K562 (cell line): ENCODE measurements around the gene IFITM2. TPM values are rescaled to one million over a fixed set of nuclear protein-coding genes. Genes with fewer than 3 reads are reported as not detected.

ENCODE experiments used
- BACH1 ChIP-seq: fragments of 200-800 bp; sonication (Bioruptor generic); IDR thresholded peaks from 2 replicates; pipeline ENCODE4 v1.6.1; 2016; ENCODE audit warnings: missing genetic modification characterization, missing compliant biosample characterization
- BMI1 ChIP-seq: fragments of 150-350 bp; IDR thresholded peaks from 2 replicates; pipeline ENCODE4 v1.6.1; 2014; ENCODE audit warnings: low read length
- CEBPG ChIP-seq, 3 experiments: fragments of 200-800 bp in 1 of 3; sonication (Bioruptor generic) in 1 of 3; sonication (generic) in 1 of 3; formaldehyde crosslinking in 1 of 3; IDR thresholded peaks in 2 of 3; conservative IDR thresholded peaks in 1 of 3; 2 replicates each; pipeline versions ENCODE4 v1.6.1 to v1.8.0; 2016 to 2022; ENCODE audit warnings: missing compliant biosample characterization in 2 of 3, missing genetic modification characterization in 2 of 3, mild to moderate bottlenecking in 1 of 3, missing genetic modification reagents in 1 of 3
- COPS2 ChIP-seq: fragments of 450-650 bp; conservative IDR thresholded peaks from 2 replicates; pipeline ENCODE4 v1.6.1; 2016; ENCODE audit warnings: mild to moderate bottlenecking, moderate library complexity
- HEY1 ChIP-seq: fragments of 250-450 bp; sonication (Bioruptor Pico); IDR thresholded peaks from 2 replicates; pipeline ENCODE4 v1.5.0; 2020; ENCODE audit warnings: mild to moderate bottlenecking, moderate library complexity, borderline replicate concordance
- HMG20A ChIP-seq: fragments of 450-650 bp; formaldehyde crosslinking; conservative IDR thresholded peaks from 2 replicates; pipeline ENCODE4 v1.4.0; 2020; ENCODE audit warnings: mild to moderate bottlenecking, mixed read lengths
- NR1H2 ChIP-seq: sonication (generic); formaldehyde crosslinking; IDR thresholded peaks from 2 replicates; pipeline ENCODE4 v1.4.0; 2020; ENCODE audit warnings: mild to moderate bottlenecking, missing genetic modification reagents
- NR2F6 ChIP-seq: fragments of 450-650 bp; formaldehyde crosslinking; IDR thresholded peaks from 2 replicates; pipeline ENCODE4 v1.4.0; 2020; ENCODE audit warnings: mild to moderate bottlenecking
- RCOR1 ChIP-seq, 2 experiments: IDR thresholded peaks; 2 replicates each; pipeline ENCODE4 v1.6.1; 2012; ENCODE audit warnings: low read depth in 2 of 2, low read length in 2 of 2, borderline replicate concordance in 1 of 2, improper control_type of control experiment in 1 of 2
- TEAD1 ChIP-seq, 2 experiments: fragments of 450-650 bp in 1 of 2; sonication (generic) in 1 of 2; formaldehyde crosslinking; IDR thresholded peaks; 2 replicates each; pipeline versions ENCODE4 v1.4.0 to v1.8.0; 2020 to 2022; ENCODE audit warnings: mild to moderate bottlenecking in 2 of 2, missing genetic modification reagents in 1 of 2
- ZNF316 ChIP-seq: fragments of 450-650 bp; IDR thresholded peaks from 2 replicates; pipeline ENCODE4 v1.6.1; 2016
- ZNF584 ChIP-seq: fragments of 200-800 bp; sonication (Bioruptor generic); IDR thresholded peaks from 2 replicates; pipeline ENCODE4 v1.6.1; 2016; ENCODE audit warnings: low read depth, mild to moderate bottlenecking, missing genetic modification characterization, missing compliant biosample characterization
- ZNF766 ChIP-seq: fragments of 200-800 bp; sonication (Bioruptor generic); conservative IDR thresholded peaks from 2 replicates; pipeline ENCODE4 v1.6.1; 2016; ENCODE audit warnings: missing genetic modification characterization, missing compliant biosample characterization
- polyA plus RNA-seq, 8 experiments: library from polyadenylated mRNA; depleted of rRNA in 4 of 8; stranded (reverse) in 5 of 8; unstranded in 3 of 8; fragments of >200 nt; fragmentation: Nextera tagmentation in 2 of 8; fragmentation: Illumina TruSeq in 1 of 8; extraction: Ambion mirVana in 2 of 8; extraction: Trizol in 1 of 8; gene quantifications; 2 replicates each; pipeline versions ENCODE4 v1.2.1 to v1.2.3, GENCODE V29; 2011 to 2014; ENCODE audit warnings: inconsistent platforms in 1 of 8, missing spikeins in 1 of 8
- total RNA-seq, 7 experiments: library from RNA; depleted of rRNA in 6 of 7; stranded (reverse); fragments of >200 nt in 6 of 7; fragmentation: Illumina TruSeq in 2 of 7; extraction: Trizol in 2 of 7; gene quantifications; 2 replicates each; pipeline versions ENCODE4 v1.2.1 to v1.2.3, GENCODE V29; 2011 to 2021; ENCODE audit warnings: low replicate concordance in 1 of 7
- TF ChIP-seq, protein P1 (sequence below): fragments of 250-450 bp; sonication (Bioruptor Pico); IDR thresholded peaks from 2 replicates; pipeline ENCODE4 v1.4.0; 2020
- TF ChIP-seq, protein P2 (sequence below): fragments of 250-450 bp; sonication (Bioruptor Pico); IDR thresholded peaks from 2 replicates; pipeline ENCODE4 v1.8.0; 2022; ENCODE audit warnings: moderate library complexity, mild to moderate bottlenecking, inconsistent platforms

The IFITM2 gene
- total and polyA plus RNA-seq, 9 of the 15 experiments (the other 6 are each of a cell fraction or from before 2014, with no cell fraction given): 52.8 to 4,872 (median 356) TPM

DNA sequence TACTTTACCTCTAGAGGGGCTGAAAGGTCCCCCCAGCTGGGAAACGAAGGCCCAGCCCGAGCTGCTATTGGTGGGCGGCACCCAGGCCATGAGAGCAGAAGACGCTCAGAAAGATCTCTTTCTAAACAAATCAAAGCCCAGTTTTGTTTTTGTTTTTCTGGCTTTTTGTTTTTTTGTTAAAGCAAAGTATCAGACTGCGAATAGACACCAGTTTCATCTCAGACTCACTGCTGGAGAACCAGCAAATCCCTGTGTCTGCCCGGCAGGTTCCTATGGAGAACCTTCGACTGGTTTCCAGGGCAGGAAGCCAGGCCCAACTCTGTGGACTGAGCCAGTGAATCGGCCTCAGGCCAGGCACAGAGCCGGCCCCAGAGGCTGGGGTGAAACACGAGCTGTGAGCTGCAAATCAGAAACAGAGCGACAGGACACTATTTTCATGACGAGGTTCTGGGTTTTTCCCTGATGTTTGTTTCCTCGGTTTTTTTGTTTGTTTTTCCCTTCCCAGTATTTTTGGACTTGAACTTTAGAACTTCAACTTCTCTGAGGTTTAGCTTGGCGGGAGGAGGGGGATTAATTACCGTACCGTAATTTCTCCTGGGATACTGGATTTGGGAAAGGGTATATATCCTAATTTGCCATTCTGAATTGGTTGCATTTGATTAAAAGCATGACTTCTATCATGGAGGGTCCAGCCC, 45.7 kb downstream of the IFITM2 start (continued):
- TF ChIP-seq, protein P1, sequence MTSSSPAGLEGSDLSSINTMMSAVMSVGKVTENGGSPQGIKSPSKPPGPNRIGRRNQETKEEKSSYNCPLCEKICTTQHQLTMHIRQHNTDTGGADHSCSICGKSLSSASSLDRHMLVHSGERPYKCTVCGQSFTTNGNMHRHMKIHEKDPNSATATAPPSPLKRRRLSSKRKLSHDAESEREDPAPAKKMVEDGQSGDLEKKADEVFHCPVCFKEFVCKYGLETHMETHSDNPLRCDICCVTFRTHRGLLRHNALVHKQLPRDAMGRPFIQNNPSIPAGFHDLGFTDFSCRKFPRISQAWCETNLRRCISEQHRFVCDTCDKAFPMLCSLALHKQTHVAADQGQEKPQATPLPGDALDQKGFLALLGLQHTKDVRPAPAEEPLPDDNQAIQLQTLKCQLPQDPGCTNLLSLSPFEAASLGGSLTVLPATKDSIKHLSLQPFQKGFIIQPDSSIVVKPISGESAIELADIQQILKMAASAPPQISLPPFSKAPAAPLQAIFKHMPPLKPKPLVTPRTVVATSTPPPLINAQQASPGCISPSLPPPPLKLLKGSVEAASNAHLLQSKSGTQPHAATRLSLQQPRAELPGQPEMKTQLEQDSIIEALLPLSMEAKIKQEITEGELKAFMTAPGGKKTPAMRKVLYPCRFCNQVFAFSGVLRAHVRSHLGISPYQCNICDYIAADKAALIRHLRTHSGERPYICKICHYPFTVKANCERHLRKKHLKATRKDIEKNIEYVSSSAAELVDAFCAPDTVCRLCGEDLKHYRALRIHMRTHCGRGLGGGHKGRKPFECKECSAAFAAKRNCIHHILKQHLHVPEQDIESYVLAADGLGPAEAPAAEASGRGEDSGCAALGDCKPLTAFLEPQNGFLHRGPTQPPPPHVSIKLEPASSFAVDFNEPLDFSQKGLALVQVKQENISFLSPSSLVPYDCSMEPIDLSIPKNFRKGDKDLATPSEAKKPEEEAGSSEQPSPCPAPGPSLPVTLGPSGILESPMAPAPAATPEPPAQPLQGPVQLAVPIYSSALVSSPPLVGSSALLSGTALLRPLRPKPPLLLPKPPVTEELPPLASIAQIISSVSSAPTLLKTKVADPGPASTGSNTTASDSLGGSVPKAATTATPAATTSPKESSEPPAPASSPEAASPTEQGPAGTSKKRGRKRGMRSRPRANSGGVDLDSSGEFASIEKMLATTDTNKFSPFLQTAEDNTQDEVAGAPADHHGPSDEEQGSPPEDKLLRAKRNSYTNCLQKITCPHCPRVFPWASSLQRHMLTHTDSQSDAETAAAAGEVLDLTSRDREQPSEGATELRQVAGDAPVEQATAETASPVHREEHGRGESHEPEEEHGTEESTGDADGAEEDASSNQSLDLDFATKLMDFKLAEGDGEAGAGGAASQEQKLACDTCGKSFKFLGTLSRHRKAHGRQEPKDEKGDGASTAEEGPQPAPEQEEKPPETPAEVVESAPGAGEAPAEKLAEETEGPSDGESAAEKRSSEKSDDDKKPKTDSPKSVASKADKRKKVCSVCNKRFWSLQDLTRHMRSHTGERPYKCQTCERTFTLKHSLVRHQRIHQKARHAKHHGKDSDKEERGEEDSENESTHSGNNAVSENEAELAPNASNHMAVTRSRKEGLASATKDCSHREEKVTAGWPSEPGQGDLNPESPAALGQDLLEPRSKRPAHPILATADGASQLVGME (CRISPR knock-in tag): no peak
- TF ChIP-seq NR2F6: no peak
- TF ChIP-seq BMI1: no peak
- peak in 1 of 2 experiments; percentile 54; a peak in 1 of 4 replicates for TF ChIP-seq TEAD1 (CRISPR knock-in tag; IDR thresholded peaks at IDR 0.05)
- TF ChIP-seq, protein P2, sequence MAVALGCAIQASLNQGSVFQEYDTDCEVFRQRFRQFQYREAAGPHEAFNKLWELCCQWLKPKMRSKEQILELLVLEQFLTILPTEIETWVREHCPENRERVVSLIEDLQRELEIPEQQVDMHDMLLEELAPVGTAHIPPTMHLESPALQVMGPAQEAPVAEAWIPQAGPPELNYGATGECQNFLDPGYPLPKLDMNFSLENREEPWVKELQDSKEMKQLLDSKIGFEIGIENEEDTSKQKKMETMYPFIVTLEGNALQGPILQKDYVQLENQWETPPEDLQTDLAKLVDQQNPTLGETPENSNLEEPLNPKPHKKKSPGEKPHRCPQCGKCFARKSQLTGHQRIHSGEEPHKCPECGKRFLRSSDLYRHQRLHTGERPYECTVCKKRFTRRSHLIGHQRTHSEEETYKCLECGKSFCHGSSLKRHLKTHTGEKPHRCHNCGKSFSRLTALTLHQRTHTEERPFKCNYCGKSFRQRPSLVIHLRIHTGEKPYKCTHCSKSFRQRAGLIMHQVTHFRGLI (CRISPR knock-in tag): no peak
- no peak for TF ChIP-seq NR1H2
- TF ChIP-seq CEBPG (CRISPR knock-in tag; IDR thresholded peaks at IDR 0.05): no peak
- no peak for TF ChIP-seq CEBPG (tag; conservative IDR thresholded peaks at IDR 0.05 in 1 of 2, IDR thresholded peaks at IDR 0.05 in 1 of 2)
- TF ChIP-seq HMG20A: no peak
- TF ChIP-seq BACH1 (tag): no peak
- TF ChIP-seq ZNF766: 0 out of 2 replicates have a peak, but pooled peaks have one; percentile 18
- TF ChIP-seq HEY1 (CRISPR knock-in tag): 0 out of 2 replicates have a peak, but pooled peaks have one; percentile 53
- TF ChIP-seq ZNF316: no peak
- 0 out of 2 replicates have a peak, but pooled peaks have one; percentile 32 for TF ChIP-seq ZNF584 (CRISPR knock-in tag)
- TF ChIP-seq RCOR1 (IDR thresholded peaks at IDR 0.05; ENCODE audit: borderline replicate concordance in 1 of 2, low read depth in 2 of 2, low read length in 2 of 2): 0 out of 4 replicates have a peak, but pooled peaks of 1 of the 2 experiments have one; percentile 19
- TF ChIP-seq COPS2: no peak
